Neutrophil (primary cell): ENCODE data around the gene TRAPPC8.

Experiments used
- H3K27ac ChIP-seq: fragments of 200-600 bp; sonication (generic); 2 replicates; pipeline ENCODE4 v1.5.1; 2016; ENCODE audit warnings: mild to moderate bottlenecking, moderate library complexity
- H3K27me3 ChIP-seq: fragments of 200-600 bp; sonication (generic); 2 replicates; pipeline ENCODE4 v1.6.0; 2016; ENCODE audit warnings: mild to moderate bottlenecking
- H3K36me3 ChIP-seq: fragments of 200-600 bp; sonication (generic); 2 replicates; pipeline ENCODE4 v1.5.1; 2017
- H3K4me1 ChIP-seq, 2 experiments: fragments of 200-600 bp in 1 of 2; sonication (generic) in 1 of 2; 1 replicate in 1 of 2; 2 replicates in 1 of 2; pipeline versions ENCODE4 v1.5.1 to v1.6.1; 2013 to 2016; ENCODE audit warnings: low read depth in 1 of 2, low read length in 1 of 2, mild to moderate bottlenecking in 1 of 2, moderate library complexity in 1 of 2; ENCODE audit not compliant: control insufficient read depth in 1 of 2, insufficient read depth in 1 of 2
- H3K4me3 ChIP-seq, 2 experiments: fragments of 200-600 bp in 1 of 2; sonication (generic) in 1 of 2; 1 replicate in 1 of 2; 2 replicates in 1 of 2; pipeline ENCODE4 v1.5.1; 2013 to 2016; ENCODE audit warnings: low read depth in 1 of 2, low read length in 1 of 2, mild to moderate bottlenecking in 1 of 2, moderate library complexity in 1 of 2
- H3K9me3 ChIP-seq: fragments of 200-600 bp; sonication (generic); 2 replicates; pipeline ENCODE4 v1.5.1; 2016
- CTCF ChIP-seq: fragments of 200-600 bp; sonication (generic); IDR thresholded peaks from 2 replicates; pipeline ENCODE4 v1.5.1; 2016; ENCODE audit warnings: antibody characterized with exemption

Gene TRAPPC8

GRCh38 chr18:31884020-31884419, 58.9 kb downstream of the TRAPPC8 start:
- Histone ChIP-seq H3K27me3 (no peaks in the 10 kb centered on the region), H3K27ac (no peak overlapping the region), H3K4me3 (no peak overlapping the region), H3K36me3 (peaks cover 53% of the 10 kb centered on the region), H3K9me3 (no peaks in the 10 kb centered on the region), H3K4me1 (peaks cover 0 to 7% of the 10 kb centered on the region in 2 experiments)
- no peak for TF ChIP-seq CTCF

DNA sequence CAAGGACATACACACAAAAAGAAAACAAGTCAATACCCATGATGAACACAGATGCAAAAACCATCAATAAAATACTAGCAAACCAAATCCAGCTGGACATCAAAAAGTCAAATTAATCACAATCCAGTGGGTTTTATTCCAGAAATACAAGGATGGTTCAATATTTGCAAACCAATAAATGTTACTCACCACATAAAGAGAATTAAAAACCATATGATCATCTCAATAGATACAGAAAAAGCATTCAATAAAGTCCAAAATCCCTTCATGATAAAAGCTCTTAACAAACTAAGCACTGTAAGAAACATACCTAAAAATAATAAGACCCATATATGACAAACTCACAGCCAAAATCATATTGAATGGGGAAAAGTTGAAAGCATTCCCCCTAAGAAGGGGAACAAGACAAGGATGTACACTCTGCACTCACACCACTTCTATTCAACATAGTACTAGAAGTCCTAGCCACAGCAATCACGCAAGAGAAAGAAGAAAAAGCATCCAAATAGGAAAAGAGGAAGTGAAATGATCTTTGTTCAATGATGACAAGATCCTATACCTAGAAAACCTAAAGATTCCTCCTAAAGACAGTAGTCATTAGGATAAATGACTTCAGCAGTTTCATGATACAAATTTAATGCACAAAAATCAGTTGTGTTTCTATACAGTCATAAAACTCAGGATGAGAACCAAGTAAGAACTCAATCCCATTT, 62.6 kb downstream of the TRAPPC8 start:
- peaks cover 42% of the 10 kb centered on the region for H3K36me3 ChIP-seq
- no peak overlapping the region for H3K27ac ChIP-seq
- no peaks in the 10 kb centered on the region for H3K27me3 ChIP-seq
- H3K4me1 ChIP-seq, result peaks cover 0 to 7% of the 10 kb centered on the region in 2 experiments
- H3K4me3 ChIP-seq, result no peak overlapping the region
- no peak for TF ChIP-seq CTCF
- H3K9me3 ChIP-seq, result no peaks in the 10 kb centered on the region

DNA sequence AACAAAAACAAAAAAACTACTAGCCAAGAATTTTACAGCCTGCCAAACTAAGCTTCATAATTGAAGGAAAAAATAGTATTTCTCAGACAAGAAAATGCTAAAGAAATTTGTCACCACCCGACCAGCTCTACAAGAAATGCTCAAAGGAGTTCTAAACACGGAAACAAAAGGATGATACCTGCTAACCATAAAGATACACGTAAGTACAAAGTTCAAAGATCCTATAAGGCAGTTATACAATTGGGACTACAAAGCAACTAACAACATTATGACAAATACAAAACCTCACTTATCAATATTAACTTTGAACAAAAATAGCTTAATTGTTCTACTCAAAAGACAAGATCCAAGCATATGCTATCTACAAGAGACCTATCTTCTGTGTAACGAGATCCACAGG, 64.6 kb downstream of the TRAPPC8 start:
- Histone ChIP-seq H3K27me3 (no peaks in the 10 kb centered on the region), H3K36me3 (peaks cover 42% of the 10 kb centered on the region), H3K27ac (no peak overlapping the region), H3K9me3 (no peaks in the 10 kb centered on the region), H3K4me3 (no peak overlapping the region), H3K4me1 (peaks cover 0 to 7% of the 10 kb centered on the region in 2 experiments)
- TF ChIP-seq CTCF, result no peak

DNA sequence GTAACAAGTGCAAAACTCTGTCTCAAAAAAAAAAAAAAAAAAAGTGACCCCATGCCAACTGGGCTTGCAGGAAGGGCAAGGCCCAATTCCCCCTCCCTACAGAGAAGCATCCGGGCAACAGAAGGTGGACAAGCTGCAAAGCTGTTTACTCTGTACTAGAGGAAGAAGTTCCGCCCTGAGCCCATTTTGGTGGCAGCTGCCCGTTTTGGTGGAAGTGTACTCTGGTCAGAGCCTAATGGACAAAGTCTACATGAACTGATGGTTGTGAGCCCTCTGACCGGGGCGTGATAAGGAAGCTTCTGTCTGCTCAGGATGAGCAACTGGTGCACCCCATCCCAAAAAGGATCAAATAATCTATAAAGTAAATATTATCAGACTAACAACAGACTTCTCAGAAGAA, 65.0 kb downstream of the TRAPPC8 start:
- H3K27ac ChIP-seq, result no peak overlapping the region
- H3K4me3 ChIP-seq, result no peak overlapping the region
- no peak for TF ChIP-seq CTCF
- peaks cover 0 to 7% of the 10 kb centered on the region in 2 experiments for H3K4me1 ChIP-seq
- H3K9me3 ChIP-seq, result no peaks in the 10 kb centered on the region
- H3K27me3 ChIP-seq, result no peaks in the 10 kb centered on the region
- H3K36me3 ChIP-seq, result peaks cover 46% of the 10 kb centered on the region

DNA sequence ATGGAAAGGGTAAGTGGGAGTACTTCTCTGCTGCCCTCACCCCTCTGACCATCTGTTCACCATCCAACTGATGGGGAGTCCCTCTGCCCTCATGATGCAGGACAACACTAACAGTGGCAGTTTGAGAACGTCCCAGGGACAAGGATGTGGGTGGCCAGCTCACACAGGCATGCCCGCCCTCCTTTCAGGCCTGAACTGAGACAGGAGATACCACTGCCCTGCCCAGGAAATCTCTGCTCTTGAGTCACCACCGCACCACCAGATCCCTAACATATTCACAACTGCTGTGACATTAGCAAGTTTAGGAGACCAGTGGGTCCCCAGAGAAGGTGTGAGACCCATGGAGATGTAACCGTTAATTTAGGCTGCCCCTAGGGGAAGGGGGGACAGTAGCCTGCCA, 66.2 kb downstream of the TRAPPC8 start:
- TF ChIP-seq CTCF, result no peak
- no peak overlapping the region for H3K27ac ChIP-seq
- peaks cover 55% of the 10 kb centered on the region for H3K36me3 ChIP-seq
- H3K27me3 ChIP-seq, result no peaks in the 10 kb centered on the region
- H3K9me3 ChIP-seq, result no peaks in the 10 kb centered on the region
- H3K4me1 ChIP-seq, result no peaks in the 10 kb centered on the region
- H3K4me3 ChIP-seq, result no peak overlapping the region
